C4-2B (cell line): ENCODE results near the gene SNX5.

Experiments used
- CTCF ChIP-seq: fragments of 450-650 bp; conservative IDR thresholded peaks from 2 replicates; pipeline ENCODE4 v1.5.1; 2017; ENCODE audit warnings: mild to moderate bottlenecking
- ZFX ChIP-seq: fragments of 450-650 bp; IDR thresholded peaks from 2 replicates; pipeline ENCODE4 v1.6.1; 2017

- TF ChIP-seq CTCF (no peak; the same call in 1 of the 2 replicates), ZFX (no peak)
These were observed 1.9 kb downstream of the SNX5 start for GRCh38 chr20:17966432-17967310.
